ENCODE data around the gene REST.

The REST gene

GRCh38 chr4:56979421-56980072 is 71.8 kb downstream of the REST start:
- no peak for DNase-seq

- DNase-seq = no peak
Observed at GRCh38 chr4:56981795-56982201, 74.1 kb downstream of the REST start.

- no peak for DNase-seq
Observed at GRCh38 chr4:56986192-56986591, 78.5 kb downstream of the REST start.

- DNase-seq = no peak
Observed at GRCh38 chr4:56986952-56987351, 79.3 kb downstream of the REST start.

GRCh38 chr4:56990109-56990905 is 82.6 kb downstream of the REST start:
- no peak for DNase-seq

GRCh38 chr4:56995525-56995924 is 87.8 kb downstream of the REST start:
- no peak for DNase-seq

GRCh38 chr4:56999751-57000150 is 92.1 kb downstream of the REST start:
- no peak for DNase-seq

- DNase-seq = no peak
Observed at GRCh38 chr4:57013543-57014120, 105.9 kb downstream of the REST start.
